Body of pancreas (tissue), 4 donors: ENCODE measurements around the gene MATN1.

Experiments used
- POLR2A ChIP-seq, 3 donors: fragments of 450-650 bp; IDR thresholded peaks; one replicate each; pipeline ENCODE4 v1.6.1; 2016; ENCODE audit warnings: antibody characterized with exemption in 3 of 3, mild to moderate bottlenecking in 2 of 3
- TF ChIP-seq, protein P1 (sequence below), 7 experiments: fragments of 450-650 bp in 4 of 7; fragments of 200-600 bp in 3 of 7; sonication (generic) in 3 of 7; IDR thresholded peaks; one replicate each; pipeline ENCODE4 v1.5.1; 2016 to 2019; ENCODE audit warnings: antibody characterized with exemption in 7 of 7

- TF ChIP-seq, protein P1, sequence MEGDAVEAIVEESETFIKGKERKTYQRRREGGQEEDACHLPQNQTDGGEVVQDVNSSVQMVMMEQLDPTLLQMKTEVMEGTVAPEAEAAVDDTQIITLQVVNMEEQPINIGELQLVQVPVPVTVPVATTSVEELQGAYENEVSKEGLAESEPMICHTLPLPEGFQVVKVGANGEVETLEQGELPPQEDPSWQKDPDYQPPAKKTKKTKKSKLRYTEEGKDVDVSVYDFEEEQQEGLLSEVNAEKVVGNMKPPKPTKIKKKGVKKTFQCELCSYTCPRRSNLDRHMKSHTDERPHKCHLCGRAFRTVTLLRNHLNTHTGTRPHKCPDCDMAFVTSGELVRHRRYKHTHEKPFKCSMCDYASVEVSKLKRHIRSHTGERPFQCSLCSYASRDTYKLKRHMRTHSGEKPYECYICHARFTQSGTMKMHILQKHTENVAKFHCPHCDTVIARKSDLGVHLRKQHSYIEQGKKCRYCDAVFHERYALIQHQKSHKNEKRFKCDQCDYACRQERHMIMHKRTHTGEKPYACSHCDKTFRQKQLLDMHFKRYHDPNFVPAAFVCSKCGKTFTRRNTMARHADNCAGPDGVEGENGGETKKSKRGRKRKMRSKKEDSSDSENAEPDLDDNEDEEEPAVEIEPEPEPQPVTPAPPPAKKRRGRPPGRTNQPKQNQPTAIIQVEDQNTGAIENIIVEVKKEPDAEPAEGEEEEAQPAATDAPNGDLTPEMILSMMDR (IDR thresholded peaks at IDR 0.05): no peak
- no peak for TF ChIP-seq POLR2A (IDR thresholded peaks at IDR 0.05)
Measured at GRCh38 chr1:30724175-30724574, 790 bp upstream of the MATN1 start.
